Karpas-422 (cell line): ENCODE data around the gene ADPRH. TPM values are rescaled to one million over a fixed set of nuclear protein-coding genes. Genes with fewer than 3 reads are reported as not detected.
"Not testable (repeated sequence)": the region's sequence is repeated elsewhere in the genome, so short reads cannot be mapped to it uniquely, and the experiment has no call there.

Experiments used
- DNase-seq: peaks from one replicate; pipeline ENCODE4 v3.0.0-alpha.2; 2015
- H2AFZ ChIP-seq: fragments of 200-600 bp; sonication (generic); 2 replicates; pipeline ENCODE4 v1.6.1; 2014; ENCODE audit warnings: antibody characterized with exemption, low read length, mixed read lengths
- H3K27ac ChIP-seq: fragments of 200-600 bp; sonication (generic); 2 replicates; pipeline ENCODE4 v1.5.1; 2014; ENCODE audit warnings: mild to moderate bottlenecking, low read length, moderate library complexity
- H3K27me3 ChIP-seq: fragments of 200-600 bp; sonication (generic); 2 replicates; pipeline ENCODE4 v1.6.1; 2014; ENCODE audit warnings: low read length, mixed read lengths
- H3K36me3 ChIP-seq: fragments of 200-600 bp; sonication (generic); 2 replicates; pipeline ENCODE4 v1.6.1; 2014; ENCODE audit warnings: low read length, mixed read lengths; ENCODE audit not compliant: insufficient read depth
- H3K4me1 ChIP-seq: fragments of 200-600 bp; sonication (generic); 2 replicates; pipeline ENCODE4 v1.6.1; 2014; ENCODE audit warnings: mild to moderate bottlenecking, low read length, mixed read lengths
- H3K4me2 ChIP-seq: fragments of 200-600 bp; sonication (generic); 2 replicates; pipeline ENCODE4 v1.6.1; 2014; ENCODE audit warnings: low read length, low read depth, mild to moderate bottlenecking; ENCODE audit not compliant: poor library complexity, severe bottlenecking
- H3K4me3 ChIP-seq: fragments of 200-600 bp; sonication (generic); 2 replicates; pipeline ENCODE4 v1.5.1; 2014; ENCODE audit warnings: mild to moderate bottlenecking, antibody characterized with exemption, low read length, mixed read lengths
- H3K79me2 ChIP-seq: fragments of 200-600 bp; sonication (generic); 2 replicates; pipeline ENCODE4 v1.6.1; 2014; ENCODE audit warnings: mild to moderate bottlenecking, low read length, mixed read lengths
- H3K9ac ChIP-seq: fragments of 200-600 bp; sonication (generic); 2 replicates; pipeline ENCODE4 v1.6.0; 2014; ENCODE audit warnings: low read length
- H3K9me2 ChIP-seq: fragments of 200-600 bp; sonication (generic), shearing (Covaris generic); replicated peaks from 2 replicates; pipeline ENCODE4 v1.6.0; 2014; ENCODE audit warnings: mild to moderate bottlenecking, low read length, moderate library complexity; ENCODE audit not compliant: insufficient read depth
- H3K9me3 ChIP-seq: fragments of 300-700, 200-600 bp; sonication (generic); 2 replicates; pipeline ENCODE4 v1.6.1; 2014; ENCODE audit warnings: low read length, mixed read lengths
- H4K20me1 ChIP-seq: fragments of 200-600 bp; sonication (generic); 2 replicates; pipeline ENCODE4 v1.6.1; 2014; ENCODE audit warnings: mild to moderate bottlenecking, antibody characterized with exemption, low read length, low read depth; ENCODE audit not compliant: insufficient read depth
- total RNA-seq: library from RNA; depleted of rRNA; stranded (reverse); fragments of >200 nt; shearing (Covaris generic); gene quantifications from 2 replicates; pipeline ENCODE4 v1.2.3, GENCODE V29; 2014; ENCODE audit warnings: low replicate concordance

The ADPRH gene
- total RNA-seq, 1 experiment from 2014 or later = 2.9 TPM

- H2AFZ ChIP-seq, H3K79me2 ChIP-seq, DNase-seq, H3K4me2 ChIP-seq, H3K4me3 ChIP-seq, H3K4me1 ChIP-seq, H3K36me3 ChIP-seq, H3K9ac ChIP-seq, H3K9me3 ChIP-seq, H3K9me2 ChIP-seq, H4K20me1 ChIP-seq, H3K27ac ChIP-seq, H3K27me3 ChIP-seq: not testable (repeated sequence)
Measured at GRCh38 chr3:119594929-119595328, 15.6 kb downstream of the ADPRH start.

GRCh38 chr3:119595639-119596334 lies 16.5 kb downstream of the ADPRH start:
- no peaks in the 10 kb centered on the region for H3K36me3 ChIP-seq
- no peak overlapping the region for H3K9ac ChIP-seq
- no peaks in the 10 kb centered on the region for H3K79me2 ChIP-seq
- no peaks in the 10 kb centered on the region for H3K9me3 ChIP-seq
- no peak for DNase-seq
- no peak overlapping the region for H3K4me2 ChIP-seq
- no peaks in the 10 kb centered on the region for H4K20me1 ChIP-seq
- H3K9me2 ChIP-seq = no peaks in the 10 kb centered on the region
- no peaks in the 10 kb centered on the region for H3K4me1 ChIP-seq
- H3K27ac ChIP-seq = no peak overlapping the region
- no peaks in the 10 kb centered on the region for H3K27me3 ChIP-seq
- no peak overlapping the region for H2AFZ ChIP-seq
- H3K4me3 ChIP-seq = no peak overlapping the region

GRCh38 chr3:119596398-119596797 lies 17.1 kb downstream of the ADPRH start:
- no peaks in the 10 kb centered on the region for H3K79me2 ChIP-seq
- H3K27me3 ChIP-seq = no peaks in the 10 kb centered on the region
- no peaks in the 10 kb centered on the region for H3K36me3 ChIP-seq
- DNase-seq = no peak
- no peak overlapping the region for H3K4me2 ChIP-seq
- no peak overlapping the region for H3K27ac ChIP-seq
- H3K4me1 ChIP-seq = no peaks in the 10 kb centered on the region
- H4K20me1 ChIP-seq = no peaks in the 10 kb centered on the region
- no peaks in the 10 kb centered on the region for H3K9me3 ChIP-seq
- no peak overlapping the region for H3K4me3 ChIP-seq
- H3K9ac ChIP-seq = no peak overlapping the region
- H3K9me2 ChIP-seq = no peaks in the 10 kb centered on the region
- no peak overlapping the region for H2AFZ ChIP-seq

- Histone ChIP-seq H3K79me2 (no peaks in the 10 kb centered on the region), H3K9me2 (no peaks in the 10 kb centered on the region), H3K4me2 (no peak within 1 kb of the TSS), H3K27me3 (no peaks in the 10 kb centered on the region), H3K9ac (no peak within 1 kb of the TSS), H3K9me3 (no peaks in the 10 kb centered on the region), H2AFZ (no peak within 1 kb of the TSS), H3K27ac (no peak within 1 kb of the TSS), H4K20me1 (no peaks in the 10 kb centered on the region), H3K36me3 (no peaks in the 10 kb centered on the region), H3K4me3 (no peak within 1 kb of the TSS), H3K4me1 (no peaks in the 10 kb centered on the region)
- no peak for DNase-seq
Measured at GRCh38 chr3:119597548-119598288, 18.4 kb downstream of the ADPRH start, which contains the start of gene PLA1A. Gene PLA1A, plus strand, starts transcription at chr3:119597885. Its CDS starts 29 bp downstream, at chr3:119597914.

- DNase-seq = no peak
- no peaks in the 10 kb centered on the region for H4K20me1 ChIP-seq
- no peaks in the 10 kb centered on the region for H3K9me3 ChIP-seq
- H3K27me3 ChIP-seq = no peaks in the 10 kb centered on the region
- no peaks in the 10 kb centered on the region for H3K79me2 ChIP-seq
- H3K36me3 ChIP-seq = no peaks in the 10 kb centered on the region
- H3K9ac ChIP-seq = no peak overlapping the region
- no peak overlapping the region for H3K4me3 ChIP-seq
- H3K27ac ChIP-seq = no peak overlapping the region
- H3K4me1 ChIP-seq = no peaks in the 10 kb centered on the region
- H3K4me2 ChIP-seq = no peak overlapping the region
- H3K9me2 ChIP-seq = no peaks in the 10 kb centered on the region
- H2AFZ ChIP-seq = no peak overlapping the region
Measured at GRCh38 chr3:119598410-119599098, 19.3 kb downstream of the ADPRH start.

- no peaks in the 10 kb centered on the region for H3K36me3 ChIP-seq
- no peaks in the 10 kb centered on the region for H3K4me1 ChIP-seq
- no peak for DNase-seq
- no peak overlapping the region for H2AFZ ChIP-seq
- H3K9me3 ChIP-seq = no peaks in the 10 kb centered on the region
- no peak overlapping the region for H3K27ac ChIP-seq
- H4K20me1 ChIP-seq = no peaks in the 10 kb centered on the region
- no peak overlapping the region for H3K4me2 ChIP-seq
- no peaks in the 10 kb centered on the region for H3K79me2 ChIP-seq
- H3K4me3 ChIP-seq = no peak overlapping the region
- no peaks in the 10 kb centered on the region for H3K27me3 ChIP-seq
- H3K9ac ChIP-seq = no peak overlapping the region
- no peaks in the 10 kb centered on the region for H3K9me2 ChIP-seq
Measured at GRCh38 chr3:119599558-119600174, 20.4 kb downstream of the ADPRH start.

GRCh38 chr3:119600732-119601131 lies 21.4 kb downstream of the ADPRH start:
- DNase-seq = peak; percentile 74
- Histone ChIP-seq H3K79me2 (no peaks in the 10 kb centered on the region), H3K9me2 (no peaks in the 10 kb centered on the region), H4K20me1 (no peaks in the 10 kb centered on the region), H3K9ac (no peak overlapping the region), H3K4me1 (no peaks in the 10 kb centered on the region), H3K4me2 (no peak overlapping the region), H2AFZ (peak overlapping the region; percentile 44; the same call in 1 of the 2 replicates), H3K27ac (no peak overlapping the region), H3K27me3 (no peaks in the 10 kb centered on the region), H3K4me3 (no peak overlapping the region), H3K9me3 (no peaks in the 10 kb centered on the region), H3K36me3 (no peaks in the 10 kb centered on the region)

- H3K4me1 ChIP-seq = no peaks in the 10 kb centered on the region
- H2AFZ ChIP-seq = no peak overlapping the region
- no peaks in the 10 kb centered on the region for H3K9me3 ChIP-seq
- H3K9ac ChIP-seq = no peak overlapping the region
- H3K9me2 ChIP-seq = no peaks in the 10 kb centered on the region
- no peaks in the 10 kb centered on the region for H3K36me3 ChIP-seq
- H3K4me3 ChIP-seq = no peak overlapping the region
- H4K20me1 ChIP-seq = no peaks in the 10 kb centered on the region
- H3K79me2 ChIP-seq = no peaks in the 10 kb centered on the region
- no peak for DNase-seq
- no peaks in the 10 kb centered on the region for H3K27me3 ChIP-seq
- no peak overlapping the region for H3K4me2 ChIP-seq
- H3K27ac ChIP-seq = no peak overlapping the region
Measured at GRCh38 chr3:119601154-119601553, 21.9 kb downstream of the ADPRH start.
